Muscle of arm (tissue), 12 donors: ENCODE measurements around the gene SLX1A. TPM values are rescaled to one million over a fixed set of nuclear protein-coding genes. Genes with fewer than 3 reads are reported as not detected.
"Not testable (repeated sequence)": the region's sequence is repeated elsewhere in the genome, so short reads cannot be mapped to it uniquely, and the experiment has no call there.

Experiments used
- DNase-seq: peaks from one replicate; pipeline ENCODE4 v3.0.0-alpha.2; 2013
- polyA plus RNA-seq, 12 donors: library from polyadenylated mRNA; unstranded; fragments of 120-200 nt; gene quantifications; one replicate each; pipeline ENCODE4 v1.2.1, GENCODE V29; 2013; ENCODE audit not compliant: insufficient read length in 12 of 12

The SLX1A gene
- polyA plus RNA-seq, 12 donors, result 6.8 to 21.8 (median 13.7) TPM; not detected in 1

DNA sequence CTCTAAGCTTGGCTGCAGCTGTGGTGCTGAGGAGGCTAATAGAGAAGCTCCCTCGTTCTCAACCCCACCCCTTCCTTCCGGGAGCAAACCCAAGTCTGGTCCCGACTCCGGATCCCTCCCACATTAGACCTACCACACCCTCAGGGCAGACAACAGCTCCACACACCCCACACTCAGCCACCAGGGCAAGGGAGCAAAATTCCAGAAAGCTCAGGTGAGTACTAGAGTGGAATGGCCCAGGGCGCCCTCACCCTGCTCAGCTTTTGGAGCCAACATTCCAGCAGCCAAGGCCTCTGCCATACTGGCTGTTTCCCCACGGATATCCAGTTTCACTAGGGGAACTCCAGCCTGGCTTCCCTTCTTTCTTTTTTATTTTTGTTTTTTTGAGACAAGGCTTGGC lies 15.4 kb downstream of the SLX1A start:
- not testable (repeated sequence) for DNase-seq

- not testable (repeated sequence) for DNase-seq
These were observed 17.7 kb downstream of the SLX1A start for GRCh38 chr16:30211414-30211813.

- DNase-seq, result not testable (repeated sequence)
These were observed 23.4 kb downstream of the SLX1A start for GRCh38 chr16:30217082-30217481.

Other genes with a start within 250 kb of the SLX1A start
- gene TMEM219, start 231.8 kb upstream of the SLX1A start, polyA plus RNA-seq, result 10 to 100 TPM in 11 of 12 donors, not detected in 1; 54.9 to 69.3 (median 60.5) TPM
- 10 to 100 TPM in 11 of 12 donors, not detected in 1; 24.9 to 47.2 (median 31.2) TPM for gene TAOK2, start 220.0 kb upstream of the SLX1A start, polyA plus RNA-seq
- gene HIRIP3, start 198.3 kb upstream of the SLX1A start, polyA plus RNA-seq, result 10 to 100 TPM in 11 of 12 donors, not detected in 1; 10.2 to 15.6 (median 12.0) TPM
- 10 to 100 TPM in 11 of 12 donors, not detected in 1; 24.0 to 62.2 (median 32.7) TPM for gene INO80E, start 197.6 kb upstream of the SLX1A start, polyA plus RNA-seq
- 1 to 10 TPM in 4 of 12 donors, under 1 TPM in 6, not detected in 2; 0.30 to 1.4 (median 0.94) TPM for gene DOC2A, start 182.8 kb upstream of the SLX1A start, polyA plus RNA-seq
- gene C16orf92, start 170.7 kb upstream of the SLX1A start, polyA plus RNA-seq, result not detected
- gene TLCD3B, start 162.6 kb upstream of the SLX1A start, polyA plus RNA-seq, result 1 to 10 TPM in 5 of 12 donors, under 1 TPM in 6, not detected in 1; 0.42 to 7.5 (median 0.80) TPM
- gene ALDOA, start 128.1 kb upstream of the SLX1A start, polyA plus RNA-seq, result 1,000 to 10,000 TPM in 10 of 12 donors, 100 to 1,000 TPM in 2; 871 to 3,402 (median 1,561) TPM
- gene PPP4C, start 117.9 kb upstream of the SLX1A start, polyA plus RNA-seq, result 10 to 100 TPM in 11 of 12 donors, not detected in 1; 43.0 to 95.7 (median 53.3) TPM
- gene TBX6, start 102.0 kb upstream of the SLX1A start, polyA plus RNA-seq, result 1 to 10 TPM in 1 of 12 donors, under 1 TPM in 9, not detected in 2; 0.38 to 3.4 (median 0.52) TPM
- gene YPEL3, start 97.7 kb upstream of the SLX1A start, polyA plus RNA-seq, result 10 to 100 TPM in 11 of 12 donors, not detected in 1; 21.9 to 98.3 (median 27.6) TPM
- gene GDPD3, start 80.3 kb upstream of the SLX1A start, polyA plus RNA-seq, result 10 to 100 TPM in 1 of 12 donors, 1 to 10 TPM in 10, not detected in 1; 4.1 to 10.7 (median 5.5) TPM
- 100 to 1,000 TPM in 1 of 12 donors, 10 to 100 TPM in 10, not detected in 1; 36.6 to 102 (median 44.4) TPM for gene MAPK3, start 70.7 kb upstream of the SLX1A start, polyA plus RNA-seq
- 10 to 100 TPM in 8 of 12 donors, 1 to 10 TPM in 3, not detected in 1; 6.0 to 41.9 (median 11.0) TPM for gene CORO1A, start 10.3 kb upstream of the SLX1A start, polyA plus RNA-seq
- 10 to 100 TPM in 10 of 12 donors, not detected in 2; 13.0 to 35.0 (median 17.4) TPM for gene BOLA2B, start 209 bp upstream of the SLX1A start, polyA plus RNA-seq
- 1 to 10 TPM in 10 of 12 donors, not detected in 2; 1.7 to 5.9 (median 3.7) TPM for gene SULT1A3, start 5.4 kb downstream of the SLX1A start, polyA plus RNA-seq
- gene NPIPB13, start 54.6 kb downstream of the SLX1A start, polyA plus RNA-seq, result 10 to 100 TPM in 5 of 12 donors, 1 to 10 TPM in 3, under 1 TPM in 2, not detected in 2; 0.24 to 22.5 (median 10.1) TPM
- gene CD2BP2, start 161.4 kb downstream of the SLX1A start, polyA plus RNA-seq, result 10 to 100 TPM in 11 of 12 donors, not detected in 1; 26.8 to 87.9 (median 33.5) TPM
- 10 to 100 TPM in 11 of 12 donors, not detected in 1; 24.1 to 52.0 (median 28.0) TPM for gene TBC1D10B, start 176.6 kb downstream of the SLX1A start, polyA plus RNA-seq
- 1,000 to 10,000 TPM; 2,830 to 9,967 (median 7,161) TPM for gene MYL11, start 180.9 kb downstream of the SLX1A start, polyA plus RNA-seq
- 1 to 10 TPM in 11 of 12 donors, not detected in 1; 1.3 to 7.2 (median 2.6) TPM for gene SEPTIN1, start 188.7 kb downstream of the SLX1A start, polyA plus RNA-seq
- 10 to 100 TPM in 1 of 12 donors, 1 to 10 TPM in 10, not detected in 1; 4.6 to 26.2 (median 6.2) TPM for gene ZNF48, start 201.5 kb downstream of the SLX1A start, polyA plus RNA-seq
- gene ZNF771, start 213.7 kb downstream of the SLX1A start, polyA plus RNA-seq, result 1 to 10 TPM in 10 of 12 donors, not detected in 2; 2.9 to 5.7 (median 4.4) TPM
- gene DCTPP1, start 236.2 kb downstream of the SLX1A start, polyA plus RNA-seq, result 10 to 100 TPM in 11 of 12 donors, not detected in 1; 20.0 to 42.3 (median 25.0) TPM